Loucy (cell line): ENCODE data around the gene TTC16.

Experiments
- EZH2phosphoT487 ChIP-seq: fragments of 200-600 bp; IDR thresholded peaks from 2 replicates; pipeline ENCODE4 v1.6.1; 2018; ENCODE audit warnings: antibody characterized with exemption, mild to moderate bottlenecking, moderate library complexity, borderline replicate concordance
- TF ChIP-seq, protein P1 (sequence below): fragments of 200-600 bp; sonication (generic); conservative IDR thresholded peaks from 2 replicates; pipeline ENCODE4 v1.5.1; 2014; ENCODE audit warnings: mild to moderate bottlenecking, antibody characterized with exemption, low read length

DNA sequence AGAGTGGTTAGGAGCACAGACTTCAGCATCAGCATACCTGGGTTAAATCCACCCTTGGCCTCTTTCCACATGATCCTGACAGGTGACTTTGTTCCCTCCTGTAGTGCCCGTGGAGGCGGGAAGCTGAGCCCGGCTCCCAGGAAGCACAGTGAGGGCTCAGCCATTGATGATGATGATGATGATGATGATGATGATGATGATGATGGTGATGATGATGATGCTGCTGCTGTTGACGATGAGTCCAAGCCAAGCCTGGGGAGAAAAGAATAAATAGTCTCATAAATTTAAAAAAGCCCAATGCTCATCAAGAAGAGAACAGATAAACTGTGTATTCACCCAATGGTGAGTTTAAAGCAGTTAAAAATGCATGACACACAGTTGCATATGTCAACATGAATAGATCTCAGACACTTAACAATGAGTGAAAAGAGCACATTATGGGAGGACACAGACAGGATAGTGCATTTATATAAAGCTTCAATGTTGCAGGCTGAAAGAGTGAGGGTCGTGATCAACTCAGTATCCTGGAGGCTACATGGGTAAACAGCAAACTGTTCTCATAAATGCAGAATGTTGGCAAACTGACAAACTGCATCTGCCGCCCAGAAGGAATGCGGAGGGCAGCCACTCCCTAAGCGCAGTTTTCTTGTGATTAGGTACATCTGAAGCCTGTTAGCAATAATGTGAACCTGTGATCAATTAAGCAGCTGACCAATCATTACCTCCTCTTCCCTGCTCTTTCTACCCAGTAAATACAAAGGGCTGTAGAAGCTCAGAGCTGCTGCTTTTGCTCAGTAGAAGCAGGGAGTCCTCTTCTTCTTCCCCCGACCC is 20.8 kb upstream of the TTC16 start:
- TF ChIP-seq, protein P1, sequence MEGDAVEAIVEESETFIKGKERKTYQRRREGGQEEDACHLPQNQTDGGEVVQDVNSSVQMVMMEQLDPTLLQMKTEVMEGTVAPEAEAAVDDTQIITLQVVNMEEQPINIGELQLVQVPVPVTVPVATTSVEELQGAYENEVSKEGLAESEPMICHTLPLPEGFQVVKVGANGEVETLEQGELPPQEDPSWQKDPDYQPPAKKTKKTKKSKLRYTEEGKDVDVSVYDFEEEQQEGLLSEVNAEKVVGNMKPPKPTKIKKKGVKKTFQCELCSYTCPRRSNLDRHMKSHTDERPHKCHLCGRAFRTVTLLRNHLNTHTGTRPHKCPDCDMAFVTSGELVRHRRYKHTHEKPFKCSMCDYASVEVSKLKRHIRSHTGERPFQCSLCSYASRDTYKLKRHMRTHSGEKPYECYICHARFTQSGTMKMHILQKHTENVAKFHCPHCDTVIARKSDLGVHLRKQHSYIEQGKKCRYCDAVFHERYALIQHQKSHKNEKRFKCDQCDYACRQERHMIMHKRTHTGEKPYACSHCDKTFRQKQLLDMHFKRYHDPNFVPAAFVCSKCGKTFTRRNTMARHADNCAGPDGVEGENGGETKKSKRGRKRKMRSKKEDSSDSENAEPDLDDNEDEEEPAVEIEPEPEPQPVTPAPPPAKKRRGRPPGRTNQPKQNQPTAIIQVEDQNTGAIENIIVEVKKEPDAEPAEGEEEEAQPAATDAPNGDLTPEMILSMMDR: no peak
- no peak for TF ChIP-seq EZH2phosphoT487
